SK-N-SH (cell line): Measurements from ENCODE around the gene CNTN2. TPM values are rescaled to one million over a fixed set of nuclear protein-coding genes. Genes with fewer than 3 reads are reported as not detected.

Source experiments
- CTCF ChIA-PET: fragments of 300-600, 350-600 bp; formaldehyde crosslinking; extraction: SDS; loops from one replicate; lab custom pipeline; 2021; lab: Yijun Ruan, JAX
- POLR2A ChIA-PET: fragments of 350-600 bp; sonication (Branson Sonifier 250); formaldehyde crosslinking; extraction: SDS; loops from one replicate; lab custom pipeline; 2020; ENCODE audit warnings: antibody characterized with exemption, inconsistent platforms; lab: Yijun Ruan, JAX
- DNase-seq: peaks from one replicate; pipeline ENCODE4 v3.0.0; 2012
- H2AFZ ChIP-seq: fragments of 200-600 bp; sonication (generic); 2 replicates; pipeline ENCODE4 v1.8.1; 2016; ENCODE audit warnings: antibody characterized with exemption, mild to moderate bottlenecking, low read depth
- H3F3A ChIP-seq: fragments of 200-600 bp; sonication (generic); replicated peaks from 2 replicates; pipeline ENCODE3; 2016; ENCODE audit warnings: antibody characterized with exemption, mild to moderate bottlenecking; ENCODE audit not compliant: insufficient read depth
- H3K27ac ChIP-seq, 2 experiments: fragments of 200-500 bp in 1 of 2; fragments of 200-600 bp in 1 of 2; sonication (Bioruptor generic) in 1 of 2; sonication (generic), shearing (Covaris generic) in 1 of 2; 2 replicates each; pipeline versions ENCODE4 v1.5.1 to v1.6.1; 2014 to 2016; ENCODE audit warnings: low read depth in 2 of 2, inconsistent platforms in 1 of 2, low read length in 1 of 2, mild to moderate bottlenecking in 1 of 2, mixed read lengths in 1 of 2
- H3K27me3 ChIP-seq: fragments of 200-600 bp; sonication (generic), shearing (Covaris generic); 2 replicates; pipeline ENCODE4 v1.6.1; 2016; ENCODE audit warnings: mixed run types; ENCODE audit not compliant: insufficient read depth
- H3K36me3 ChIP-seq, 2 experiments: fragments of 200-500 bp in 1 of 2; fragments of 200-600 bp in 1 of 2; sonication (Bioruptor generic) in 1 of 2; sonication (generic) in 1 of 2; replicated peaks in 1 of 2; 2 replicates each; pipeline versions ENCODE3 to v1.5.1; 2014 to 2016; ENCODE audit warnings: low read length in 1 of 2, mild to moderate bottlenecking in 1 of 2; ENCODE audit not compliant: insufficient read depth in 2 of 2, control insufficient read depth in 1 of 2
- H3K4me1 ChIP-seq, 2 experiments: fragments of 200-500 bp in 1 of 2; fragments of 200-600 bp in 1 of 2; sonication (Bioruptor generic) in 1 of 2; sonication (generic), shearing (Covaris generic) in 1 of 2; 2 replicates each; pipeline versions ENCODE4 v1.5.1 to v1.6.1; 2014 to 2016; ENCODE audit warnings: low read depth in 1 of 2, low read length in 1 of 2, mixed run types in 1 of 2; ENCODE audit not compliant: insufficient read depth in 2 of 2, control insufficient read depth in 1 of 2
- H3K4me2 ChIP-seq: fragments of 200-600 bp; sonication (generic), shearing (Covaris generic); 2 replicates; pipeline ENCODE4 v1.6.1; 2017; ENCODE audit warnings: mixed run types
- H3K4me3 ChIP-seq, 2 experiments: fragments of 200-500 bp in 1 of 2; fragments of 200-600 bp in 1 of 2; sonication (Bioruptor generic) in 1 of 2; sonication (generic), shearing (Covaris generic) in 1 of 2; 2 replicates each; pipeline versions ENCODE4 v1.5.1 to v1.8.1; 2014 to 2016; ENCODE audit warnings: low read depth in 2 of 2, inconsistent platforms in 1 of 2, low read length in 1 of 2, mild to moderate bottlenecking in 1 of 2, mixed read lengths in 1 of 2, moderate library complexity in 1 of 2
- H3K79me2 ChIP-seq: fragments of 200-600 bp; sonication (generic); 2 replicates; pipeline ENCODE4 v1.8.1; 2017; ENCODE audit warnings: mild to moderate bottlenecking; ENCODE audit not compliant: insufficient read depth
- H3K9ac ChIP-seq: fragments of 200-600 bp; sonication (generic); 2 replicates; pipeline ENCODE4 v1.6.1; 2017; ENCODE audit warnings: mixed run types
- H3K9me2 ChIP-seq: fragments of 200-600 bp; sonication (generic); 2 replicates; pipeline ENCODE4 v1.6.1; 2017; ENCODE audit warnings: mixed run types
- H3K9me3 ChIP-seq: fragments of 200-600 bp; sonication (generic); 2 replicates; pipeline ENCODE4 v1.6.1; 2017; ENCODE audit warnings: mixed run types, mild to moderate bottlenecking, moderate library complexity
- H4K20me1 ChIP-seq: fragments of 200-600 bp; sonication (generic); 2 replicates; pipeline ENCODE4 v1.6.1; 2017; ENCODE audit warnings: mild to moderate bottlenecking, mixed run types; ENCODE audit not compliant: insufficient read depth
- FOXJ3 ChIP-seq: sonication (generic); formaldehyde crosslinking; IDR thresholded peaks from 2 replicates; pipeline ENCODE4 v1.5.1; 2020; ENCODE audit warnings: mild to moderate bottlenecking, missing genetic modification reagents
- GABPA ChIP-seq: IDR thresholded peaks from 2 replicates; pipeline ENCODE4 v1.4.0; 2012; ENCODE audit warnings: low read depth, mild to moderate bottlenecking
- MAX ChIP-seq: IDR thresholded peaks from 2 replicates; pipeline ENCODE4 v1.4.0; 2012; ENCODE audit warnings: low read depth
- MEF2A ChIP-seq: IDR thresholded peaks from 2 replicates; pipeline ENCODE4 v1.4.0; 2012; ENCODE audit warnings: low read depth, borderline replicate concordance
- POLR2AphosphoS5 ChIP-seq: IDR thresholded peaks from 2 replicates; pipeline ENCODE4 v1.6.1; 2012; ENCODE audit warnings: low read depth, low read length
- RAD21 ChIP-seq: IDR thresholded peaks from 2 replicates; pipeline ENCODE4 v1.6.1; 2012; ENCODE audit warnings: mild to moderate bottlenecking, low read length
- SMC3 ChIP-seq: IDR thresholded peaks from 2 replicates; pipeline ENCODE4 v1.6.1; 2012; ENCODE audit warnings: low read depth, low read length, improper control_type of control experiment
- TCF12 ChIP-seq: IDR thresholded peaks from 2 replicates; pipeline ENCODE4 v1.4.0; 2012
- TEAD4 ChIP-seq: IDR thresholded peaks from 2 replicates; pipeline ENCODE4 v1.4.0; 2012; ENCODE audit warnings: mild to moderate bottlenecking, borderline replicate concordance; ENCODE audit not compliant: insufficient read depth
- WGBS: methylation state at CpG from one replicate; pipeline ENCODE4 v1.1.6; 2017; ENCODE audit warnings: low lambda C conversion rate; 5-methylcytosine and 5-hydroxymethylcytosine counted together
- polyA plus RNA-seq, 3 experiments: library from polyadenylated mRNA; depleted of rRNA; stranded (reverse); fragments of >200 nt; gene quantifications; 2 replicates each; pipeline ENCODE4 v1.2.3, GENCODE V29; 2012
- TF ChIP-seq, protein P1 (sequence below): IDR thresholded peaks from 2 replicates; pipeline ENCODE4 v1.6.1; 2012; ENCODE audit warnings: mild to moderate bottlenecking, low read depth, low read length, moderate library complexity
- TF ChIP-seq, protein P2 (sequence below): fragments of 200-600 bp; sonication (generic); IDR thresholded peaks from 2 replicates; pipeline ENCODE4 v1.6.1; 2017; ENCODE audit warnings: antibody characterized with exemption, mild to moderate bottlenecking, moderate library complexity

Gene CNTN2
- polyA plus RNA-seq, 1 of the 3 experiments (the other 2 are of a cell fraction): 0.02 TPM

- TF ChIP-seq POLR2AphosphoS5: no peak
- no peak for TF ChIP-seq SMC3
- TF ChIP-seq GABPA: no peak
- no peak for TF ChIP-seq TCF12
Measured at GRCh38 chr1:205058853-205059252, 15.8 kb downstream of the CNTN2 start (continued).

- Histone ChIP-seq H3K27me3 (no peaks in the 10 kb centered on the region), H3F3A (no peaks in the 10 kb centered on the region), H4K20me1 (no peaks in the 10 kb centered on the region), H3K4me3 (no peak overlapping the region), H3K9ac (no peak overlapping the region), H3K27ac (no peak overlapping the region), H2AFZ (no peak overlapping the region), H3K4me2 (no peak overlapping the region), H3K79me2 (no peaks in the 10 kb centered on the region), H3K36me3 (no peaks in the 10 kb centered on the region), H3K9me2 (no peaks in the 10 kb centered on the region), H3K9me3 (no peaks in the 10 kb centered on the region), H3K4me1 (peaks cover 0 to 5% of the 10 kb centered on the region in 2 experiments; a peak in 1 of 4 replicates)
- 59% methylated on average over 2 of the region's 6 CpGs for WGBS
- TF ChIP-seq MAX (no peak), POLR2AphosphoS5 (no peak), GABPA (no peak), MEF2A (no peak), FOXJ3 (CRISPR knock-in tag) (no peak), RAD21 (no peak), TEAD4 (no peak)
- TF ChIP-seq, protein P1, sequence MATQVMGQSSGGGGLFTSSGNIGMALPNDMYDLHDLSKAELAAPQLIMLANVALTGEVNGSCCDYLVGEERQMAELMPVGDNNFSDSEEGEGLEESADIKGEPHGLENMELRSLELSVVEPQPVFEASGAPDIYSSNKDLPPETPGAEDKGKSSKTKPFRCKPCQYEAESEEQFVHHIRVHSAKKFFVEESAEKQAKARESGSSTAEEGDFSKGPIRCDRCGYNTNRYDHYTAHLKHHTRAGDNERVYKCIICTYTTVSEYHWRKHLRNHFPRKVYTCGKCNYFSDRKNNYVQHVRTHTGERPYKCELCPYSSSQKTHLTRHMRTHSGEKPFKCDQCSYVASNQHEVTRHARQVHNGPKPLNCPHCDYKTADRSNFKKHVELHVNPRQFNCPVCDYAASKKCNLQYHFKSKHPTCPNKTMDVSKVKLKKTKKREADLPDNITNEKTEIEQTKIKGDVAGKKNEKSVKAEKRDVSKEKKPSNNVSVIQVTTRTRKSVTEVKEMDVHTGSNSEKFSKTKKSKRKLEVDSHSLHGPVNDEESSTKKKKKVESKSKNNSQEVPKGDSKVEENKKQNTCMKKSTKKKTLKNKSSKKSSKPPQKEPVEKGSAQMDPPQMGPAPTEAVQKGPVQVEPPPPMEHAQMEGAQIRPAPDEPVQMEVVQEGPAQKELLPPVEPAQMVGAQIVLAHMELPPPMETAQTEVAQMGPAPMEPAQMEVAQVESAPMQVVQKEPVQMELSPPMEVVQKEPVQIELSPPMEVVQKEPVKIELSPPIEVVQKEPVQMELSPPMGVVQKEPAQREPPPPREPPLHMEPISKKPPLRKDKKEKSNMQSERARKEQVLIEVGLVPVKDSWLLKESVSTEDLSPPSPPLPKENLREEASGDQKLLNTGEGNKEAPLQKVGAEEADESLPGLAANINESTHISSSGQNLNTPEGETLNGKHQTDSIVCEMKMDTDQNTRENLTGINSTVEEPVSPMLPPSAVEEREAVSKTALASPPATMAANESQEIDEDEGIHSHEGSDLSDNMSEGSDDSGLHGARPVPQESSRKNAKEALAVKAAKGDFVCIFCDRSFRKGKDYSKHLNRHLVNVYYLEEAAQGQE: no peak
- TF ChIP-seq, protein P2, sequence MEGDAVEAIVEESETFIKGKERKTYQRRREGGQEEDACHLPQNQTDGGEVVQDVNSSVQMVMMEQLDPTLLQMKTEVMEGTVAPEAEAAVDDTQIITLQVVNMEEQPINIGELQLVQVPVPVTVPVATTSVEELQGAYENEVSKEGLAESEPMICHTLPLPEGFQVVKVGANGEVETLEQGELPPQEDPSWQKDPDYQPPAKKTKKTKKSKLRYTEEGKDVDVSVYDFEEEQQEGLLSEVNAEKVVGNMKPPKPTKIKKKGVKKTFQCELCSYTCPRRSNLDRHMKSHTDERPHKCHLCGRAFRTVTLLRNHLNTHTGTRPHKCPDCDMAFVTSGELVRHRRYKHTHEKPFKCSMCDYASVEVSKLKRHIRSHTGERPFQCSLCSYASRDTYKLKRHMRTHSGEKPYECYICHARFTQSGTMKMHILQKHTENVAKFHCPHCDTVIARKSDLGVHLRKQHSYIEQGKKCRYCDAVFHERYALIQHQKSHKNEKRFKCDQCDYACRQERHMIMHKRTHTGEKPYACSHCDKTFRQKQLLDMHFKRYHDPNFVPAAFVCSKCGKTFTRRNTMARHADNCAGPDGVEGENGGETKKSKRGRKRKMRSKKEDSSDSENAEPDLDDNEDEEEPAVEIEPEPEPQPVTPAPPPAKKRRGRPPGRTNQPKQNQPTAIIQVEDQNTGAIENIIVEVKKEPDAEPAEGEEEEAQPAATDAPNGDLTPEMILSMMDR: no peak
- ChIA-PET POLR2A (no interaction called here), CTCF (interaction anchor here (1.3 to 18.8 kb wide), 3 partner anchors 20 to 84 kb away, joined by 4 to 756 read pairs (median 92); partner anchors contain the start of gene CNTN2)
- no peak for DNase-seq
Measured at GRCh38 chr1:205059660-205060059, 16.6 kb downstream of the CNTN2 start.
